Mucosa of descending colon (tissue), 3 donors: Measurements from ENCODE around the gene LRRC53. TPM values are rescaled to one million over a fixed set of nuclear protein-coding genes. Genes with fewer than 3 reads are reported as not detected.

Experiments used
- ATAC-seq: fragments of 200-7000 bp; cut with Tn5 transposase; one replicate; pipeline ENCODE4 v1.9.1; 2020; ENCODE audit warnings: mild to moderate bottlenecking, moderate library complexity
- DNase-seq, 3 donors: peaks; one replicate each; pipeline ENCODE4 v3.0.0-alpha.2; 2020
- H3K36me3 ChIP-seq: fragments of 200-600 bp; one replicate; pipeline ENCODE4 v1.8.0; 2021; ENCODE audit warnings: low read depth, mild to moderate bottlenecking
- H3K4me1 ChIP-seq: fragments of 200-600 bp; one replicate; pipeline ENCODE4 v1.8.0; 2021; ENCODE audit warnings: low read depth, mild to moderate bottlenecking
- H3K4me3 ChIP-seq: fragments of 200-600 bp; one replicate; pipeline ENCODE4 v1.8.0; 2021; ENCODE audit warnings: mild to moderate bottlenecking
- H3K9me3 ChIP-seq: fragments of 200-600 bp; one replicate; pipeline ENCODE4 v1.8.0; 2021; ENCODE audit warnings: mild to moderate bottlenecking
- CTCF ChIP-seq: fragments of 200-600 bp; IDR thresholded peaks from one replicate; pipeline ENCODE4 v1.8.0; 2022; ENCODE audit warnings: antibody characterized with exemption, mild to moderate bottlenecking
- intact Hi-C, 2 donors: fragments of 100-400 bp; cut with DNase I in 1 of 2; cut with micrococcal nuclease in 1 of 2; formaldehyde crosslinking; loops; one replicate each; pipeline versions ENCODE4 v1.11.0 to v1.11.1; 2022; cut with DNase I, micrococcal nuclease
- total RNA-seq, 3 donors: library from RNA; stranded (reverse); fragmentation: NEBNext Ultra II Directional in 2 of 3; extraction: Animal tissue kit (Norgen Biotek cat#: 25700) in 2 of 3; gene quantifications; one replicate each; pipeline versions ENCODE4 v1.2.1 to v1.2.4, GENCODE V29; 2021 to 2023
- donor health status: DM: no; HTN: no; CAD: no; lungs with moderate emphysema.
- donor health status: DM: no; HTN: no; CAD: no.
- donor health status: DM: no; HTN: yes; CAD: no.

Gene LRRC53
- total RNA-seq, 3 donors from 2014 or later = not detected

DNA sequence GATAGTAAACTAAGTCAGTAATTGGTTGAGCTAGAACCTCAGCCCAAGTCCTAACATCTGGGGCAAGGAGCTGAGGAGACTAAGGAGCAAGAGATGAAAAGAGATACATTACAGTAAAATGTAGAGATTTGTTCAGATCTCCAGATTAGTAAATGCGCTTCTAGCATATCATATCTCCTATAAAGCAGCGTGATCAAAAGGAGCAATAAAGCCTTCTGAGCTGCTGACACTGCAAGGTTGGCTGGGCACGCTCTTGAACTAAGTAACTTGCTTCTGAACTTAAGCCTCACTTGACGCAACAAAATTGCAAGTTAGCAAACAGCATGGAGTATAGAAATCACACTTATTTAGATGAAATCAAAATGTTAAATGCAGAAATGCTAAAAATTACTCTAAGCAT is 80.9 kb downstream of the LRRC53 start:
- ATAC-seq = no peak
- no peaks in the 10 kb centered on the region for H3K4me1 ChIP-seq
- no peak for TF ChIP-seq CTCF
- no peaks in the 10 kb centered on the region for H3K36me3 ChIP-seq
- no peak overlapping the region for H3K4me3 ChIP-seq
- intact Hi-C loops = no loop called here
- no peak for DNase-seq
- no peaks in the 10 kb centered on the region for H3K9me3 ChIP-seq

- intact Hi-C loops = no loop called here
- no peaks in the 10 kb centered on the region for H3K36me3 ChIP-seq
- no peak for ATAC-seq
Observed at GRCh38 chr1:74430342-74430934, 82.0 kb downstream of the LRRC53 start.

DNA sequence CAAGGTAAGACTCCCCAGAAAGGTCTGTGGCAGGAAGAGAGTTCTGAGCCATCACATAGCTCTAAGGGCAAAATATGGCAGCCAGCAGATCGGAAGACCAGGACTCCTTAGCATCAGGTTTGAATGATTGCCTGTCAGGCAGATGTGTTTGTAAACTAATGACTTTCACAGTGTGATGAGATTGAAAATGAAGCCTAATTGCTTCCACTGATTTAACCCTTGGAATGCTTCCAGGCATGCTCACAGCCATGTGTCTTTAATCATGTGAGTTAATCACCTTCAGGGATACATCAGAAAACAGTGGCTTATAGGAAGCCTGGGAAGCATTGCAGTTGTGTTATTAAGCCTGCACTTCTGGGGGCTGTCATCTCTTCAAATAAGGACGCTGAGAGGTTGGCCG is 82.8 kb downstream of the LRRC53 start:
- no peak for DNase-seq
- no peaks in the 10 kb centered on the region for H3K36me3 ChIP-seq
- no peak overlapping the region for H3K4me3 ChIP-seq
- intact Hi-C loops = no loop called here
- ATAC-seq = no peak
- no peak for TF ChIP-seq CTCF
- no peaks in the 10 kb centered on the region for H3K4me1 ChIP-seq
- no peaks in the 10 kb centered on the region for H3K9me3 ChIP-seq

More at GRCh38 chr1:74430342-74430934, 82.0 kb downstream of the LRRC53 start:
- TF ChIP-seq CTCF = no peak
- Histone ChIP-seq H3K9me3 (no peaks in the 10 kb centered on the region), H3K4me3 (no peak overlapping the region), H3K4me1 (no peaks in the 10 kb centered on the region)
- DNase-seq = no peak

GRCh38 chr1:74427681-74428080 is 84.7 kb downstream of the LRRC53 start:
- no peak for ATAC-seq

DNA sequence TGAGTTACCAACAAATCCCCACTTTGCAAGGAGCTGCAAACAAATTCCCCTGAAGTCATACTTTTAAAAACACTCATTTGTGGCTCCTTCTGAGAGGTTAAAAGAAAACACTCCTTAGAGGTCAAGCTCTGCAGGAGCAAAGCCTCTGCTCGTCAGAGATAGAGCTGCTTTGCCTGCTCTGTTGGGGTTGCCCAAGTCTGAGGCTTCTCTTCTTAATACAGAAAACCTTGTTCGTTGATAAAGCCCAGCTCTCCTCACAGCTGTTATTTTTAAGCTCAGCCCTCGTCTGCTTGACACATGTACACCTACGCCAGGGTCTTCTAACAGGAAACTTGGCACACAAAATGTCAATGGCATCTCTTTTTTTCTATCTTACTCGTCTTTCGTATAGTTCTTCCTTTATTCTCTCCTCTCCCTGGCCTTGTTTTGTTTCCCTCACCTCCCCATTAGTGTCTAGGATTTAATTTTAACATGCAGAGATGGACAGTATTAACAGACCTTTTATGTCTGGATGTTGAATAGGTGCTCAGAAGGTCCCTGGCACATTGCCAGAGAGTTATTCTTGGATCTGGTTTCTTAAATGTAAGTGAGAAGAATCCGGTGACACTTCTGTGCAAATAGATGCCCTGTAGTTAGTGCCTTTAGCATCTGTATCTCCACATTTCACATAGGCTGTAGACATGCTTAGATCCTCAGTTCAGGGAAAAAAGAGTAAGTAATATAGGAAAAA is 86.0 kb downstream of the LRRC53 start:
- no peaks in the 10 kb centered on the region for H3K9me3 ChIP-seq
- DNase-seq = no peak
- no peak for TF ChIP-seq CTCF
- intact Hi-C loops = no loop called here
- ATAC-seq = no peak
- H3K4me1 ChIP-seq = no peaks in the 10 kb centered on the region
- no peaks in the 10 kb centered on the region for H3K36me3 ChIP-seq
- H3K4me3 ChIP-seq = no peak overlapping the region

More at GRCh38 chr1:74427681-74428080, 84.7 kb downstream of the LRRC53 start:
- no peak for DNase-seq
- Histone ChIP-seq H3K4me1 (no peaks in the 10 kb centered on the region), H3K36me3 (no peaks in the 10 kb centered on the region), H3K4me3 (no peak overlapping the region), H3K9me3 (no peaks in the 10 kb centered on the region)
- intact Hi-C loops = no loop called here
- TF ChIP-seq CTCF = no peak
